ENCODE results near the gene LIPT2. TPM values are rescaled to one million over a fixed set of nuclear protein-coding genes. Genes with fewer than 3 reads are reported as not detected.

Gene LIPT2
- total RNA-seq, 1 donor from 2014 or later: 2.4 TPM

DNA sequence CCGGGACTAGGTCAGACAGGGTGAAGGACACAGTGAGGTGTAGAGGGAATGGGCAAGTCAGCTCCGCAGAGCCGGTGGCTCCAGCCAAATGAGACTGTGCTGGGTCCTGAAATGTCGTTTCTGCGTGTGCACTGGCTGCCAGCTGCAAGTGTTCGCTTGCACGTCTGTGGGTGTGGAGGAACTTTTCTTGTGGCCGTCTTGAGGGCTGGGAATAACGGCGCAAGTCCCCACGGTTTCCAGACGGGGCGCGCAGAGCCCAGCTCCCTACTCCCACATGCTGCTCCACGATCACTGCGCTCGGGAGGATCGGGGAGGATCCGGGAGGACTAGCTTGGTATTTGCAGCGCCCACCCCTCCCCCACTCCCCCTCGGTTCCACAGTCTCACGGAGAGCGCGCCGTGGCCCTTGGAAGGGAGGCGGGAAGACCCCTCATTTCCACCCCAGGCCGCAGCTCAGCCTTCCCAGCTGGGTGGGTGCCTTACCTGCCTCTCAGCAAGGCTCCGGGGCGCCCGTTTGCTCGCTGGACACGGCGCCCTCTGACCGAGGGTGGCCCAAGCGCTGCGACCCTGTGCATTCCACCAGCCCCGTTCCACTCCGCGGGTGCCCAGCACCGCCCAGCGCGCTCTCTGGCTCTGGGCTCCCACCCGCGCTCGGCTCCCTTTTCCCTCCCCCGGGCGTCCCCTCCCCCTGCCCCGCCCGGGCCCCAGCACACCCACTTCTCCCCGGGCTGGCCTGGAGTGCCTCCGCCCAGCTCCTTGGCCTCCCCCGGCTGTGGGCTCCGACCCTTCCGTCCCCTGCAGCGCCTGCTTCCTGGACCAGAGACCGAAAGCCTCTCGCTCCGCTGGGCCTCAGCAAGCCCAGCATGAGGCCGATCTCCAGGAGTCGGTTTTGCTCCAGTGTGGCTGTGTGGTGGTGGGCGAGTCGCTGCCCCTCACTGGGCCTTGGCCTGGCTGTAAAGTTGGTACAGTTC, 26.3 kb downstream of the LIPT2 start, which contains the start of gene KCNE3:
Gene KCNE3, minus strand, starts transcription at position 634 of the 970 bp plus-strand sequence. CDS start 9,986 bp downstream, outside the sequence.
- DNase-seq (ENCODE audit: low read depth in 2 of 2): peak in 1 of 2 donors; percentile 14

DNA sequence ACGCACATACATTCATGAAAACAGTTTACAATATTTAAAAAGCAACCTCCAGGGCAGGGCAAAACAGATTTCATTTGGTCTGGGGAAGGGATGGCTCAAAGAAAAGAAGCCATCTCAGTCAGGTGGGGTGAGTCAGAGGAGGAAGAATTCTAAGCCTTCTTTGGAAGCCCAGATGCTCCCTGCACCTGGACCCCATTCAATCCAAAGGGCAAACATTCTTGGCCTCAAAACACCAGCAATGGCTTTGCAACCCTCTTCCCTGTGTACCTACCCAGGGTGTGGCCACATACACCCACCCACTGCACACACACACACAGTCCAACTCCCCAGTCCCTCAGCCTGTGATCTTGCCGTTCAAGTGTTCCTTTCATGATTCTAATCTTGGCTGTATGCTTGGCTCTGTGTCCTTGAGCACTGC, 28.2 kb downstream of the LIPT2 start:
- no peak for DNase-seq (ENCODE audit: low read depth in 2 of 2)

DNA sequence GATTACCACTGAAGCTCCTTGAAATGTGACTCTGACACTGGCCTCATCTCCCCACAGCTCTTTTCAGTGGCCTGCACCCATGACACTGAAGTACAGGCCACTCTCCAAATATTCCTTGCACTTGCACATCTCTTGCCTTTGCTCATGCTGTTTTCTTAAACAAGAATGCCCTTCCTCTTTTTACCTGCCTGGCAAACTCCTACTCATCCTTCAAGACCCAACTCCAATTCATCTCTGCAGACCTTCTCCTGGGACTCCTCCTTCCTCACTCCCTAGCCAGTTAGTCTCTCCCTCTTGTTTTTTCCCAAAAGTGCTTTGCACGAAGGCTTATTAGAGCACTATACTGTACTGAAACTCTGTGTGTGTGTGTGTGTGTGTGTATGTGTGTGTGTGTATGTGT, 28.8 kb downstream of the LIPT2 start:
- DNase-seq (ENCODE audit: low read depth in 2 of 2): no peak

DNA sequence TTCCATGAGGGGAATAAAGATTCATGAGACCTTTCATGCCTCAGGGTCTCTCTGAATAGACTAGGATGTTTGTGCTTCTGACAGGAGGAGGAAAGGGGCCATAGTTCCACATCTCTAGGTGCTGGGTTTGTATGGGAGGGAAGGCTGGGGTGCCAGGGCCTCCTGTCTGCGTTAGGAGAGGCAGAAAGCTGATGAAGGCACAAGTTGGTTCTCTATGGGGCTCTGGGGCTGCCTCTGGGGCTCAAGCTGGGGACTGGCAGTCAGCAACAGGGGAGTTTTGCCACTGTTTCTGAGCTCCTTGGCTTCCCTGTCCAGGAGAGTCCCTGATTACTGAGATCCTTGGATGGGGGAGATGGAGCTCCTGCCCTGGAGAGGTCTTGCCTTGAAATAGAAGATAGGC, 30.3 kb downstream of the LIPT2 start:
- no peak for DNase-seq (ENCODE audit: low read depth in 2 of 2)

DNA sequence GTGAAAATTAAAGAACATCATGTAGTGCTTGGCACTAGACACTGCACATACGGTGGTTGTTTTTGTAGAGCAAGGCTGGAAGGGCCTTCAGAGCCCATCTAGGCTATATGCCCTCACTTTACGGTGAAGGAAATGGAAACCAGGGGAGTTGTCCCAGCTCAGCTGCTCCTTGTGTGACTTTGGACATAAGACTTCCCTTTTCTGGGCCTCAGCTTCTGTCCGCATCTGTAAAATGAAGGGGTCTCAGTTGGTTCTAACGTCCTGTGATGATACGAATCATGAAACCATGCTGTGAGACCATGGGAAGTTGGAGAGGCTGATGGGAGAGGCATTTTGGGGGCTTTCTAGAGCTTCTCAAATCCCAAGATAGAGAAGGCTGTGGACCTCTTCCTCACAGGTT, 30.9 kb downstream of the LIPT2 start:
- DNase-seq (ENCODE audit: low read depth in 2 of 2): no peak

DNA sequence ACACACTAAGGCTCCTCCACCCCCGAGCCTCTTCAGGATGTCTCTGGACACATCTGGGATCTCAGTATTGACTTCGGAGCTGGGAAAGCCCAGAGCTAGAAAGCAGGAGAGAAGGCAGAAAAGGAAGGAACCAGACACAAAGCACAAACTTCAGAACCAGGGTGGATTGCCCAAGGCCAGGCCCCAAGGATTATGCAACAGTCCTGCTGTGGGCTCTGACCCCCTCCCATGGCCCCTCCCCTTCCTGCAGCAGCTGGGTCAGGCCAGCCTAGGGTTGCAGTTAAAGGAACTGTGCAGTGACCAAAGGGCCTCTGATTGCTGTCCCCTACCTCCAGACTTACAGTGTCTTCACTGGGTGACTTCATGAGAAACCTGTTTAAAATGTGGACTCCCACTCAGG, 31.5 kb downstream of the LIPT2 start:
- DNase-seq (ENCODE audit: low read depth in 2 of 2): no peak

DNA sequence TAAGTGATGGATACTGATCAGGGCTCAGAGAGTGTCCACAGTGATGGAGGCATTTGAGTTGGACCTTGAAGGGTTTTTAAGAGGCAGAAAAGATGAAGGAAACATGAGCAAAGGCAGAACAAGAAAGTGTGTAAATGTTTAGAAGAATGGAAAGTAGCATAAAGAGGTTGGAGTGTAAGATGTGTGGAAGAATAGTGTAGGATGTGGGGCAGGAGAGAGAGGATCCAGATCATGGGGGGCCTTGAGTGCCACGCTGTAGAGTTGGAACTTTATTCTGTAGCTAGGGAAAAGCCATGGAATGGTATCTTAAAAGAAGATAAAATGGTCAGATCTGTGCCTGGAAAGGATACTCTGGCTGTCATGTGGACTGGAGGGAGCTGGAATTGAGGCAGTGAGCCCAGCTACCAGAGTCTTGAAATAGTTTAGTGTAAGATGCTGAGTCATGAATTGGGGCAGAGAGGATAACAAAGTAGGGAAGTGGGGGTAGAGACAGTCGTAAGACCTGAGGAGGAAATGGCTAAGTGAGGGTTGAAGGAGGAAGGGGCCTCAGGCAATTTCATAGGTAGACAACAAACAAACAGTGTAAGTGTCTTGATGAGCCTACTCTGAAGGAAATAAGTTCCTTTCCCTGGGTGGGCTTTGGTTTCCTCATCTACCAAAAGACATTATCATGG, 32.9 kb downstream of the LIPT2 start:
- DNase-seq (ENCODE audit: low read depth in 2 of 2): peak in 1 of 2 donors; percentile 16

DNA sequence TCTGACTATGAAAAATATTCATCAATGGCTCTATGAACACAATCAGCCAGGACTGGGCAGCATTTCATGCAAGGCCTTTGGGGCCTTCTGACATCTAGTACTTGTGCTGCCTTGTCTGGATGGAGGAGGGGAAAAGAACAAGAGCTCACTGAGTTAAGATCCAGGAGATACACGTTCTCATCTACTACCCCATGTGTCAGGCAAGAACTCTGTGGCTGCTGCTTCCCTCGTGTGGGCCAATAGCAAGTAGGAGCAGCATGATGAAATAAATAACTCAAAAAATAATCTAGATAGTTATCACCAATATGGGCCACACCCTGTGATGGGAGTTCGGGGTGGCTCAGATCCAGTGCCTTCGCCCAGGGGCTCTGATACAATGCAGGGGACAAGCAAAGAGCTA, 33.5 kb downstream of the LIPT2 start:
- DNase-seq (ENCODE audit: low read depth in 2 of 2): no peak

DNA sequence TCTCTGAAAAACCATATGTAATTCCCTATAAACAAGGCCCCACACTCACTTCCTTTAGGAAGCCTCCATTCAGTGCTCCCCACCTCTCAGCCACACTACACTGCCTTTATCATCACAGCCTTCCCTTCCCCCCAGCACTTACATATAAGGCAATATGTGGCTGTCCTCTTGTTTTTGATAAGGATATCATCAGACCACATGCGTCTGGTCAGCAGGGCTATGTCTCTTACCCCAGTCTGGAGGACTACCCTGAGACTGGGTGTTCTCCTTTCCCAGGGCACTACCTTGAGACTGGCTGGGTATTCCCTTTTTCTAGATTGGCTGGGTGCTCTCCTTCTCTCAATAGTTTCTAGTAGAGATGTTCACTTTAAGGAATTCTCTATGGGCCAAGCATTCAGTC, 33.9 kb downstream of the LIPT2 start:
- no peak for DNase-seq (ENCODE audit: low read depth in 2 of 2)

DNA sequence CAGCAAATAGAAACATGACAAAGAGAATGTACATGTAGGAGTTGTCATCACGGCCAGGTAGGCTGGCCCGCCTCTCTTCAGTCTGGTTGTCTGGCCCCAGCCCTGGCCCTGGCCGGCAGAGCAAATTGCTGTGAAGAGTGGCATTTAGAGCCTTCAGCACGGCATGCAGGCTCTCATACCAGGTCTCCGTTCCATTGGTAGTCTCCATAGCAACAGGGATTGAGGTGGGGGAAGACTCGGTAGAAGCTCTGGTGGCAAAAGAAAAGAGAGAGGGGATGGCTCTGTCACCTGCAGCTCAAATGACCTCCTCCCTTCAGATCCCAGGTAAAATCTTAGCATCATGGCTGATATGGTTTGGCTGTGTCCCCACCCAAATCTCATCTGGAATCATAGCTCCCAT, 36.2 kb downstream of the LIPT2 start:
- DNase-seq (ENCODE audit: low read depth in 2 of 2): no peak

DNA sequence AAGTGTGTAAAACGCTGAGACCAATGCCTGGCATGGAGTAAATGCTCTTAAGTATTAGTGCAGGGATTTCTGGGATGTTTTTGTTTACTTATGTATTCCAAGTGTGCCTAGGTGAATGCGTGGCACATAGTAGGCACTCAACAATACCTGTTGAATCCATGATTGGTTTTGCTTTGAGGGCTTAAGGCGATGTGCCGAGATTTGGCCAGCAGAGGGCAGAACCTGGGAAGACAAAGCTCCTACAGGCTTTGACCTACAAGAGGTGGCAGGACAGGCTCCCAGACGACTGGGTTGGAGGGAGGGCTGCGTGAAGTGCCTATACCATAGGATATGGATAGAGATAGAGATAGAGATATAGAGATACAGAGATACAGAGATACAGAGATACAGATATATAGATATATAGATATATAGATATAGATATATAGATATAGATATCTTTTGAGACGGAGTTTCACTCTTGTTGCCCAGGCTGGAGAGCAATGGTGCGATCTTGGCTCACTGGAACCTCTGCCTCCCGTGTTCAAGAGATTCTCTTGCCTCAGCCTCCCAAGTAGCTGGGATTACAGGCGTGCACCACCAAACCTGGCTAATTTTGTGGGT, 40.0 kb downstream of the LIPT2 start:
- DNase-seq (ENCODE audit: low read depth in 2 of 2): peak; percentile 75 to 85

DNA sequence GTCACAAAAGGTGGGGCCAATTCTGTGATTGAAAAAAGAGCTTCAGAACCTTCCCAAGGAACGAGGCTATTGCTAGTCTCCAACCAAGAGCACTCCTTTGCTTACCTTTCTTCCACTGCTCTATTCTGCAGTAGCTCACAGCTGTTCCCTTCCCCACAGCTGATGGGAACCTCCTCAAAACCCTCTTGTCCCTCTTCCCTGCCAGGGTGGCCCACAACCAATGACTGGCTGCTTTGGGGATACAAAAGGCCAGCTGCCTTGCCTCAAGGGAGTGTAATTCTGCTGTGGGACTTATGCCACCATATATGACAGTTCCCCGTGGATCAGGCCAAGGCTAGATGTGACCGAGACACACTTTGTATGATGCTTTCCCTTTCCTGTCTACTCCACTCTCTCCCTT, 41.2 kb downstream of the LIPT2 start:
- no peak for DNase-seq (ENCODE audit: low read depth in 2 of 2)

DNA sequence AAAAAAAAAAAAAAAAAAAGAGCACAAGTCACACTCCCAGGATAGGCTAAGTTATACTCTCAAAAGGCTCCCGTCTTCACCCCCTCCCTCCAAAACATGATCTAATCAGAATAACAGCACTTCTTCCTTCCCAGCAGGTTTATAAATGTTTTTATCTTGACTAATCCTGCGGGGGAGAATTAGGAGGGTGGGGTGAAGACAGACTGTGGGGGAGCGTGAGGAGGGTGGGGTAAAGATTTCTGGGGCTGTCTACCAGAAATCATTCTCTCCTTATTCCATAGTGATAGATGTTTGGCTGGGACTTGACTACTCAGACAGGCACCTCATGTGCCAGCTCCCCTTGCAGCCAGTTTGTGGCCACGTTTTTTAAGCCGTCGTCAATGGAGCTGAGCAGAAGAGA, 43.2 kb downstream of the LIPT2 start:
- no peak for DNase-seq (ENCODE audit: low read depth in 2 of 2)

DNA sequence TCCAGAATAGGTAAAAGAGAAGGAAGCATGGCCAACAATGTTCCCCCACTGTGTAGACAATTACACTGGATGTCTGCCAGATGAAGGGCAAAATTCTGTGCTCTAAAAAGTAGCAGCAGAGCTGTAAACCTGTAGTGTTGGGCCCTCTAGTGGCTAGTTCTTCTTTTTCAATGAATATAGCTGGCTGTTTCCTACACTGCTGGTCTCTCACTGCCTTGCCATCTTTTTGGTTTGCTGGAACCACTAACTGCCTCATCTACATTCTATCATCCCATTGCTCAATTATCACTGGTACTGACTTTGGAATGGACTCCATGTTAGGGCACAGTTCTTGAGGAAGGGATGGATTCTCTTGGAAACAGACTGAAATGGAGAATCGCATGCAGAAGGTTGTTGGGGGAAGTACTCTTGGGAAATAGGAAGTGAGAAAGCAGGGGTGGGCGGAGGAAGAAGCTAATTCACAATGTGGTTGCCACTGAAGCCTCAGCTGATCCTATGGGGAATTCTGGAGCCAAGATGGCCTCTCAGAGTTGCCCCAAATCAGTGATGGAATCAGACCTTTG, 44.1 kb downstream of the LIPT2 start:
- peak; percentile 83 to 89 for DNase-seq (ENCODE audit: low read depth in 2 of 2)

DNA sequence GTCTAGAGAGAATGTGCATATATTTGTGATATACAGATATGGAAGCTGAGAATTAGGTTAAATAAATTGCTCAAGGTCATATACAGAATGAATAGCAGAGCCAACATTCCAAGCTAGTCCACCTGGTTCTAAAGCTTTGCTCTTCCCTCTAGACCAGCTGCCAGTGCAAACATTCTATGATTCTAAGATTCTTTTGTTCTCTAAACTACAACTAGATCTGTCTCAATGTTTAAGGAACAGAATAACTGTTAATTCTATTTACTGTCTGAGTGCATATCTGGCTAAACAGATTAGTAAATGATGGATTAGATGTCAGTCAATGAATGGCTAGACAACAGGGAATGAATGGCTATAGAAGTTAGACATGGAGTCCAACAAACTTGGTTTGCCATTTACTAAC, 45.8 kb downstream of the LIPT2 start:
- DNase-seq (ENCODE audit: low read depth in 2 of 2): no peak

DNA sequence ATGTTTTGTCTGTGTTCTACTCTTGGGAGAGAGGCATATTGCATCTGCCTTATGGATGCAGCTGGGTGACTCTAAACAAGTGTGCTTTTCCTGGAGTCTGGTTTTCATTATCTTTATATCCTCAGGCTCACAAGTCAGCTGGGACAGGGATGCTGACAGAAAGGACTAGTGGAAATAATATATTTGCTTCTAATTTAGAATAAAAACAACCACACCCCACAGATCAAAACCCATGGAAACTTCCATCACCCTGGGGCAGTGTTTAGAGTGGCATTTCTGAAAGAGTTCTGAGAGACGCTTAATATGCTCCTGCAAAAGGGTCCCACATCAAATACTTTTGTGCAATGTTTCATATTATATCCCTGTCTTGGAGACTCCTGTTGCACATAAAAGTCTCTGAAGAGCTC, 47.0 kb downstream of the LIPT2 start:
- no peak for DNase-seq (ENCODE audit: low read depth in 2 of 2)

DNA sequence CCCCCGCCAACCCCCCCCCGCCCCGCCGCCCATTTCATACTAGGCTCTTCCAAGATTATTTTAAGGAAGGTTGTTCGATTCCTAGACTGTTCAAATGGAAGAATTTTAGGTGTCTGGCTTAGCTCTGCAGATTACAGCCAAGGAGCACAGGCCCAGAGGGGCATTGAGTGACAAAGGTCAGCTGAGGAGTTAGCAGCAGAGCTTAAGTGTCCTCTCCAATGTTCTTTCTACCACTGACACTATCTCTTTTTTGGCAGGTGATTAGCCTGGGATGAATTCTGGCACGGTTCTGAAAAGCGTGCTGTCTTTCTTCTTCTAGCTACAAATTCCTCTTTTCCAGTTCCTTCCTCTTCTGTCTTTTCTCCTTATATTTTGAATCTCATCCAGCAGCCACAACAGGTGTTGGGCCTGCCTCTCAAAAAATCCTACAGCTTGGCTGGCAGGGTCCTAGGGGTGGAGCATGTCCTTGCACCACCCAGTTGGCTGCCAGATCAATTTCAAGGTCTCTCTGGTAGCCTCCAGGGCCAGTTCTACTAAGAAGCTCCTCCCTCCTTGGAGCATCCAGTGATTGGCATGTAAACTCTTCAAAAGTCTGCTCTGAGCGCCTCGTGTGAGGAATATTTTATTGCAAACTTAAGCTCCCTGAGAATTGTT, 49.2 kb downstream of the LIPT2 start:
- no peak for DNase-seq (ENCODE audit: low read depth in 2 of 2)

DNA sequence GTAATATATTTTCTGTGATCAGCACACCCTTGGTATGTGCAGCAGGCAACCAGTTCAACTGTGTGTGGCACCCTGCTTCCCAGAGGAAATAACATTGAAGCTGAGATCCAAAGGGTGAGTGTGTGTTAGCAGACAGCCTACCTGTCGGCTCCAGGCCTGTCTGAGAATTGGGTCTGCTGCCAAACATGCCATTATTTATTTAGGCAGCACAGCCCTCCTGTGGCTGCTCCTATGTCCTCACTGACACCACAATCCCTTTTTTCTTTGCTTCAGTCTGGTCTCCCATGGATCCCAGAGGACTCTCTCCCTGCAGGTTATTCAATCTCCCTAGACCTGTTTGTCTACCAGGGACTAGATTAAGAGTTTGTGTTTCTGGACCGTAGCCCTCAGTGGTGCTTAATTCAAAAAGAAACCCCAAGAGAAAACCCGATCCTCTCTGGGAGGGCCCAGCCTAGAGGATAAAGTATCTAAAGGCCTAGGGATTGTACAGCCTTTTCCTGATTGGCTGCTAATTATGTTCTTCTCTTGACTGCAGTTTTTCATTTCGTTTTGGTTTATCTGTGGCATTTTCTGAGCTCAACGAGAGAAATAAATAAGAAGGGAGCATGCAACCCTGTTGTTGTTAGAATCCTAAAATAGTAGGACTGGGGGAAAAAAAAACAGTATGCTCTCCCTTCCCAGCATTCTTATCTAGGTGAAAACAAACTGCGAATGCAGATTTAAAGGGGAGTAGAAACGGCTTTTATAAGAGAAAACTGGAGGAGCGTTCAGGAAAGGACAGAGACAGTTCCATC, 50.3 kb downstream of the LIPT2 start:
- DNase-seq (ENCODE audit: low read depth in 2 of 2): peak; percentile 25 to 91

DNA sequence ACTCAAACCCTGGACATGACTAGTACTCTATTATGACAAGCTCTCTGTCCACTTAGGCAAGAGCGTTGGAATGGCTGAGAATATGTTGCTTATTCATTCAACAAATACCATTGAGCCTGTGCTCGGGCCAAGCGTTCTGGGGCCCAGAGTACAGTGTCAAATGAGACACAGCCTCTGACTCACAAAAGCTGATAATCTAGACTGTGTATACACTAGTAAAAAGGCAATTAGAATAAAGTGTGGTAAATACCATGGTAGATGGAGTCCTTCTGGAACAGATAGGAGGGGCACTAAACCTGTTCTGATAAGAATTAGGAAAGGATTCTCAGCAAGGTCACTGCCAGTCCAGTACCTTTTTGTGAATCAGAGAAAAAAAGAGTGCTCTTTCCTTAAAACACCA, 50.9 kb downstream of the LIPT2 start:
- no peak for DNase-seq (ENCODE audit: low read depth in 2 of 2)

All from lung microvascular endothelial cell (primary cell).